Esophagus squamous epithelium (tissue), 5 donors: ENCODE results near the gene LRCH4. TPM values are rescaled to one million over a fixed set of nuclear protein-coding genes. Genes with fewer than 3 reads are reported as not detected.

Experiments
- DNase-seq: peaks from one replicate; lab custom pipeline; 2025; lab: John Stamatoyannopoulos, UW
- H3K27ac ChIP-seq, 4 donors: fragments of 200-600 bp; sonication (generic); one replicate each; pipeline ENCODE4 v1.5.1; 2016 to 2019; ENCODE audit warnings: mild to moderate bottlenecking in 1 of 4
- H3K27me3 ChIP-seq, 4 donors: fragments of 200-600 bp; sonication (generic); 1 replicate in 3 of 4; 2 replicates in 1 of 4; pipeline versions ENCODE4 v1.5.1 to v1.6.0; 2017 to 2021; ENCODE audit warnings: antibody characterized with exemption in 1 of 4
- H3K36me3 ChIP-seq, 3 donors: fragments of 200-600 bp; sonication (generic); one replicate each; pipeline ENCODE4 v1.5.1; 2016 to 2019
- H3K4me1 ChIP-seq, 3 donors: fragments of 200-600 bp; sonication (generic); one replicate each; pipeline ENCODE4 v1.5.1; 2017 to 2019
- H3K4me3 ChIP-seq, 4 donors: fragments of 200-600 bp; sonication (generic); 1 replicate in 3 of 4; 2 replicates in 1 of 4; pipeline ENCODE4 v1.5.1; 2016 to 2019; ENCODE audit warnings: mild to moderate bottlenecking in 2 of 4, moderate library complexity in 1 of 4
- H3K9me3 ChIP-seq, 3 donors: fragments of 200-600 bp; sonication (generic); one replicate each; pipeline ENCODE4 v1.5.1; 2016 to 2019
- POLR2A ChIP-seq, 4 donors: fragments of 450-650 bp; IDR thresholded peaks; one replicate each; pipeline ENCODE4 v1.6.1; 2017; ENCODE audit warnings: antibody characterized with exemption in 4 of 4, mild to moderate bottlenecking in 4 of 4, moderate library complexity in 3 of 4
- WGBS, 2 donors: methylation state at CpG; one replicate each; pipeline ENCODE4 v1.1.5; 2018; 5-methylcytosine and 5-hydroxymethylcytosine counted together
- intact Hi-C: fragments of 100-400 bp; cut with DNase I; formaldehyde crosslinking; loops from one replicate; pipeline ENCODE4 v1.15.0; 2022
- total RNA-seq, 4 donors: library from RNA; depleted of rRNA; stranded (reverse); fragments of >200 nt; gene quantifications; one replicate each; pipeline ENCODE4 v1.1.0, GENCODE V29; 2016
- TF ChIP-seq, protein P1 (sequence below), 6 experiments: fragments of 450-650 bp in 4 of 6; fragments of 200-600 bp in 2 of 6; sonication (generic) in 2 of 6; IDR thresholded peaks; one replicate each; pipeline ENCODE4 v1.5.1; 2016 to 2019; ENCODE audit warnings: antibody characterized with exemption in 6 of 6, mild to moderate bottlenecking in 4 of 6, moderate library complexity in 4 of 6
- donor health status: DM: yes; HTN: yes; CAD: no.

LRCH4 gene
- total RNA-seq, 4 donors from 2014 or later: 50.1 to 84.0 (median 70.4) TPM

DNA sequence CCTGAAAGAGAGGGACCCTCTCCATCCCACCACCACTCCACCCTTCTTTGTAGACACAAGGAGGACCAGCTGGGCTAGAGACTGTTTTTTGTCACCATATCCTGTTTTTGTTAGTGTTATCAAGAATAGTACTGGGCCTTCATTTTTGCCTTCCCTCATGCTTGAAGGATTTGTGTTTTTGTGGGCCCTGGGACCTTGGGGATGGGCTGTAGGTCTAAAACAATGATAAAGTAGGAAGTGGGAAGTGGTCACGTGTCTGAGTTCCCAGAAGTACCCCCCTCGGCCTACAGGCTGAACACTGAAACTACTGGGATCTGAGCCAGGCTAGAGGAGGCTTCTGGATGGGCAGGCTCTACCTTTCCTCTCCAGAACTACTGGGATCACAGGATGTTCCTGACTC, 38.1 kb downstream of the LRCH4 start:
- intact Hi-C loops: no loop called here
- H3K27me3 ChIP-seq: no peaks in the 10 kb centered on the region
- no peaks in the 10 kb centered on the region for H3K9me3 ChIP-seq
- WGBS, 2 donors: 6 to 19% methylated on average over 2 of the region's 2 CpGs
- DNase-seq: no peak
- peaks cover 0 to 43% (median 11%) of the 10 kb centered on the region in 3 donors for H3K36me3 ChIP-seq
- peaks cover 47 to 75% (median 53%) of the 10 kb centered on the region in 3 donors for H3K4me1 ChIP-seq
- H3K27ac ChIP-seq: peak overlapping the region; percentile 84 to 98 (median 96)
- no peak for TF ChIP-seq POLR2A (IDR thresholded peaks at IDR 0.05)
- TF ChIP-seq, protein P1, sequence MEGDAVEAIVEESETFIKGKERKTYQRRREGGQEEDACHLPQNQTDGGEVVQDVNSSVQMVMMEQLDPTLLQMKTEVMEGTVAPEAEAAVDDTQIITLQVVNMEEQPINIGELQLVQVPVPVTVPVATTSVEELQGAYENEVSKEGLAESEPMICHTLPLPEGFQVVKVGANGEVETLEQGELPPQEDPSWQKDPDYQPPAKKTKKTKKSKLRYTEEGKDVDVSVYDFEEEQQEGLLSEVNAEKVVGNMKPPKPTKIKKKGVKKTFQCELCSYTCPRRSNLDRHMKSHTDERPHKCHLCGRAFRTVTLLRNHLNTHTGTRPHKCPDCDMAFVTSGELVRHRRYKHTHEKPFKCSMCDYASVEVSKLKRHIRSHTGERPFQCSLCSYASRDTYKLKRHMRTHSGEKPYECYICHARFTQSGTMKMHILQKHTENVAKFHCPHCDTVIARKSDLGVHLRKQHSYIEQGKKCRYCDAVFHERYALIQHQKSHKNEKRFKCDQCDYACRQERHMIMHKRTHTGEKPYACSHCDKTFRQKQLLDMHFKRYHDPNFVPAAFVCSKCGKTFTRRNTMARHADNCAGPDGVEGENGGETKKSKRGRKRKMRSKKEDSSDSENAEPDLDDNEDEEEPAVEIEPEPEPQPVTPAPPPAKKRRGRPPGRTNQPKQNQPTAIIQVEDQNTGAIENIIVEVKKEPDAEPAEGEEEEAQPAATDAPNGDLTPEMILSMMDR (IDR thresholded peaks at IDR 0.05): no peak
- H3K4me3 ChIP-seq: no peak overlapping the region

DNA sequence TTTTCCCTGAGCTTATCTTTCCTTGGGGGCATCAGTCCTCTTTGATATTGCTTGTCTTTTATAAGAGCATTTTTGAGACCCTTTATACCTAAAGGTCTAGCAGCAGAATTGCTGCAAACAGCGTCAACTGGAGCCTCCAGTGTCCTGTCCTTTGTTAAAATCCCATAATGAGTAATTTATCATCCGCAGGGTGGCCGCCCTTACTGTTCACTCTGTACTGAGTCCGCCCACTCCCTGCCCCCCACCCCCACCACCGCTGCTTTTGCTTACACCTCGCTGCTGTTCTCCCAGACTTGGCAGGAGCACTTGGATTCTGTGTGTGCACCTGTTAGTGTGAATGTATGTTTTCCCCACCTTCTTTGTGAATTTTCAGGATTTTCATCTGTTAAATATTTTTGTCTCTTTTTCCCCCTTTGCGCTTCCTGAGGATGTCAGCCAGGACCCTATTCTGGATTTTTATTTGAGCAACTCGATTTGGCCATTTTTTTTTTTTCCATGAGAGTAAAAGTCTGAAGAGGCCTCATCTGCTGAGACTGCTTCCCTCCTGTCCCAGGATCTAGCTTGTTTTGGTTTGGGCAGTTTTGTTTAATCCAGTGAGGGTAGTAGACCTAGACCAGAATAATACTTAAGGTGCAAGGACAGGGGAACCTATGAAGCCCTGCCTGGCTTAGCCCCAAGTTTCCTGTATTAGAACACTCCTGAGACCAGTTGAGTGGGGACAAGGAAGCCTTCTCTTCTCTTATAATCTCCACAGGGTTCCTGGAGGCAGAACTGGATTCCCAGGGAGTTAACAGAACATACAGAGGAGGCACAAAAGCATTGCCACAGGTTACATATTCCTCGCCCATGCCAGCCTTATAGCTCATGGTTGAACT, 38.8 kb downstream of the LRCH4 start:
- no peak for DNase-seq
- H3K4me3 ChIP-seq: peak overlapping the region in 1 of 4 donors; percentile 22
- H3K27me3 ChIP-seq: no peaks in the 10 kb centered on the region
- no peaks in the 10 kb centered on the region for H3K9me3 ChIP-seq
- peaks cover 47 to 82% (median 53%) of the 10 kb centered on the region in 3 donors for H3K4me1 ChIP-seq
- peaks cover 0 to 36% (median 6%) of the 10 kb centered on the region in 3 donors for H3K36me3 ChIP-seq
- 46 to 49% methylated on average over 9 of the region's 9 CpGs for WGBS, 2 donors
- peak overlapping the region; percentile 84 to 98 (median 96) for H3K27ac ChIP-seq
- TF ChIP-seq, protein P1 (IDR thresholded peaks at IDR 0.05): no peak
- no peak for TF ChIP-seq POLR2A (IDR thresholded peaks at IDR 0.05)
- intact Hi-C loops: no loop called here

DNA sequence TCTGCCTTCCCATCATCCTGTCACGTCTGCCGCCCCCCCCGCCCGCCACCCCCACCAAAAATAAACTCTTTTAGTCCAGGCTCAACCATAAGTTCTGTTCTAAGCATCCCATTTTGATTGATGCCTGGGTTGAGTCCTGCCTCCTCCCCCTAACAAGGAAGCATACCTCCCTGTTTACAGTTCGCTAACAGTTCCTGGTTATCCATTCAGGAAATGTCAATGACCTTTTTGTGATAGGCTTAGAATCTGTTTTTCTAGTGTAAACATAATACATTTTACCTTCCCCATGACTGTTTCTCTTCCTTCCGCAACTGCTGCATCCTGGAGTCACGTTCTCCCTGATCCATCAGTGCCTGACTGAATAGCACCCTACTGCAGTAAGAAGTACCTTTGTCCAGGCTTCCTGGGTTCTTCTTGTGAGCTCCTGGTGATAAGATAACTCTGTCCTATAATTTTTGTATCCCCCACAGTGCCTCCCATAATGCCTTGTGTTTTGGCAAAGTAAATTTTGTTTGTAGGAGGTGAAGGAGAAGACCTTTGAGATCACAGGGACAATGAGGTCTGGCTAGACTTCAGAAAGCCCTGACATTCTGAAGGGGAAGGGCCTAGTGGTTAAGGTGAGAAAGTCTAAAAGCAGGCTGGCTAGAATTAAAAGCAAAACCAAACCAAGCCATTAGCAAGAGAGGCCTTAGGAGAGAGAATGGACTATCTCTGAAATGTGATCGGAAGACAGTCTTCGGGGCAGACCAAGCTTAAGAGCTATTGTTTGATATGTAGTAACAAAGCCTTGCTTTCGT, 39.6 kb downstream of the LRCH4 start:
- TF ChIP-seq, protein P1 (IDR thresholded peaks at IDR 0.05): no peak
- TF ChIP-seq POLR2A (IDR thresholded peaks at IDR 0.05): no peak
- H3K4me3 ChIP-seq: peak overlapping the region in 1 of 4 donors; percentile 22
- WGBS, 2 donors: 33 to 36% methylated on average over 7 to 10 of the region's 10 CpGs
- H3K27ac ChIP-seq: peak overlapping the region; percentile 84 to 98 (median 96)
- no peaks in the 10 kb centered on the region for H3K27me3 ChIP-seq
- H3K9me3 ChIP-seq: no peaks in the 10 kb centered on the region
- no peak for DNase-seq
- H3K36me3 ChIP-seq: peaks cover 0 to 28% (median 4%) of the 10 kb centered on the region in 3 donors
- peaks cover 47 to 91% (median 53%) of the 10 kb centered on the region in 3 donors for H3K4me1 ChIP-seq
- intact Hi-C loops: no loop called here

DNA sequence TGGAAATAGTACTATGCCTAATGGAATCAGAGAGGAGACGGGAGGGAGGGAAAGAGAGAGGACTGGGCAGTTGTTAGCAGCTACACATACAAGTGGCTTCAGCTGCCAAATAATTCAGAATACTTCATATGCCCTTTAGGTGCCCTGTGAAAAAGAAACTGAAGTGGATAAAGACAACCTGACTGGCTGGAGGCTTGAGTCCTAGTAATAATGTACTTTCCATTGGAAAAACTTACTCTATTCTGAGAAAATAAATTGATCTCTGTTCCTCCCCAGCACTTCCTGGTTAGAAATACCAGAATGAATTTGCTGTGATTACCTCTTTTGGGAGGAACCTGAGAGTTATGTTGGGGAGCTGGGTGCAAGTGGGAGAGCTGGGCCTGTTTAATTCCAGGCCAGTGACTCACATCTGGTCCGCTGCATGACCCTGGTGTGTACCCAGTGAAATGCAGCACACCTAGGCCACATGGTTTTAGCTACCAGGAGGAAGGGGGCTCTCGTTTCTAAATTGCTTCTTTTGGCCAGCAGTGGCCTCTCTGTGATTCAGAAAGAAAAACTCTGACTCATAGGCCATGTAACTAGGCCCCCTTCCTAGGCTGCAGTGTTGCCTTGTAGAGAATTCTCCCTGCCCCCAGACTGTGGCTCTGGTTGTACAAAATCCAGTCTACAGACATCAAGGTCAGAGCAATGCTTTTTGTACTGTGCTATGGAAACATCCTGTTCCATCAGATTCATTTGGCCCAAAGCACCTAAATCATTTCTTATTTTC, 40.4 kb downstream of the LRCH4 start:
- WGBS, 2 donors: 6 to 16% methylated on average over 2 to 3 of the region's 3 CpGs
- intact Hi-C loops: no loop called here

More for the DNA sequence above, 40.4 kb downstream of the LRCH4 start:
- H3K9me3 ChIP-seq: no peaks in the 10 kb centered on the region
- peak overlapping the region; percentile 84 to 98 (median 96) for H3K27ac ChIP-seq
- H3K4me1 ChIP-seq: peaks cover 47 to 97% (median 53%) of the 10 kb centered on the region in 3 donors
- DNase-seq: no peak
- H3K36me3 ChIP-seq: peaks cover 0 to 20% (median 3%) of the 10 kb centered on the region in 3 donors
- TF ChIP-seq POLR2A (IDR thresholded peaks at IDR 0.05): no peak
- TF ChIP-seq, protein P1 (IDR thresholded peaks at IDR 0.05): peak in 1 of 6 experiments; percentile 17
- peak overlapping the region in 2 of 4 donors; percentile 19 to 23 for H3K4me3 ChIP-seq
- H3K27me3 ChIP-seq: no peaks in the 10 kb centered on the region
